Stimulated activated CD4-positive, alpha-beta T cell treated with anti-CD3 and anti-CD28 coated beads, TNF-alpha, amount 100 ng/mL, for 24 hours (primary cell): ENCODE data around the gene STYK1.

Experiments
- DNase-seq, 3 experiments: peaks; one replicate each; pipeline ENCODE4 v3.0.0-alpha.2; 2020; ENCODE audit warnings: low read depth in 3 of 3

The STYK1 gene

GRCh38 chr12:10673659-10674384, at the start of gene STYK1:
TSS of gene STYK1 (minus strand) at chr12:10674052. CDS start at chr12:10634618, 39,434 bp downstream.
- peak; percentile 35 to 64 (median 38) for DNase-seq

- DNase-seq, result peak; percentile 6 to 63 (median 23)
These were observed 49.3 kb upstream of the STYK1 start, which contains the start of gene YBX3 for GRCh38 chr12:10722905-10723746. TSS of gene YBX3 (minus strand) at chr12:10723323. CDS start at chr12:10723111, 212 bp downstream.

GRCh38 chr12:10722502-10722904, 48.7 kb upstream of the STYK1 start:
- DNase-seq, result peak; percentile 17 to 58 (median 20)

GRCh38 chr12:10721651-10722501, 48.0 kb upstream of the STYK1 start:
- peak; percentile 18 to 46 (median 21) for DNase-seq

- DNase-seq, result no peak
These were observed 47.3 kb upstream of the STYK1 start for GRCh38 chr12:10720974-10721650.

GRCh38 chr12:10719482-10719881, 45.6 kb upstream of the STYK1 start:
- DNase-seq, result no peak

GRCh38 chr12:10718279-10718821, 44.5 kb upstream of the STYK1 start:
- DNase-seq, result no peak

- no peak for DNase-seq
These were observed 43.6 kb upstream of the STYK1 start for GRCh38 chr12:10717410-10717809.

GRCh38 chr12:10716704-10717315, 43.0 kb upstream of the STYK1 start:
- no peak for DNase-seq

- DNase-seq, result no peak
These were observed 42.4 kb upstream of the STYK1 start for GRCh38 chr12:10716277-10716676.

- DNase-seq, result no peak
These were observed 41.6 kb upstream of the STYK1 start for GRCh38 chr12:10715491-10715890.

GRCh38 chr12:10709808-10710207, 36.0 kb upstream of the STYK1 start:
- DNase-seq, result no peak

GRCh38 chr12:10708862-10709261, 35.0 kb upstream of the STYK1 start:
- no peak for DNase-seq

- no peak for DNase-seq
These were observed 31.8 kb upstream of the STYK1 start for GRCh38 chr12:10705655-10706054.

GRCh38 chr12:10701843-10702242, 28.0 kb upstream of the STYK1 start:
- DNase-seq, result no peak

GRCh38 chr12:10701131-10701681, 27.4 kb upstream of the STYK1 start:
- DNase-seq, result peak in 2 of 3 experiments; percentile 23 to 47

GRCh38 chr12:10700581-10700980, 26.7 kb upstream of the STYK1 start:
- no peak for DNase-seq

- no peak for DNase-seq
These were observed 24.0 kb upstream of the STYK1 start for GRCh38 chr12:10697862-10698261.

- DNase-seq, result no peak
These were observed 23.3 kb upstream of the STYK1 start for GRCh38 chr12:10697156-10697555.

- no peak for DNase-seq
These were observed 17.1 kb upstream of the STYK1 start for GRCh38 chr12:10690906-10691305.
